Muscle of back (tissue), 11 donors: ENCODE data around the gene ZNF778. TPM values are rescaled to one million over a fixed set of nuclear protein-coding genes. Genes with fewer than 3 reads are reported as not detected.
"Not testable (repeated sequence)": the region's sequence is repeated elsewhere in the genome, so short reads cannot be mapped to it uniquely, and the experiment has no call there.

Experiments used
- DNase-seq, 3 donors: peaks; one replicate each; pipeline versions ENCODE4 v3.0.0 to v3.0.0-alpha.2; 2013
- polyA plus RNA-seq, 10 donors: library from polyadenylated mRNA; unstranded; fragments of 120-200 nt; gene quantifications; one replicate each; pipeline ENCODE4 v1.2.1, GENCODE V29; 2013; ENCODE audit not compliant: insufficient read length in 10 of 10

Gene ZNF778
- polyA plus RNA-seq, 10 donors, result 4.4 to 7.2 (median 5.7) TPM

GRCh38 chr16:89179656-89180315, 37.7 kb upstream of the ZNF778 start:
- no peak for DNase-seq

- no peak for DNase-seq
Observed at GRCh38 chr16:89183463-89183862, 34.0 kb upstream of the ZNF778 start.

- no peak for DNase-seq
Observed at GRCh38 chr16:89183975-89184676, 33.4 kb upstream of the ZNF778 start.

GRCh38 chr16:89184677-89184932, 32.9 kb upstream of the ZNF778 start:
- no peak for DNase-seq

- peak in 1 of 3 donors; percentile 52 for DNase-seq
Observed at GRCh38 chr16:89184933-89185794, 32.3 kb upstream of the ZNF778 start.

GRCh38 chr16:89185887-89186592, 31.5 kb upstream of the ZNF778 start:
- not testable (repeated sequence) for DNase-seq

- not testable (repeated sequence) for DNase-seq
Observed at GRCh38 chr16:89186593-89187031, 30.9 kb upstream of the ZNF778 start.

- peak in 1 of 3 donors; percentile 59 for DNase-seq
Observed at GRCh38 chr16:89187032-89187769, 30.3 kb upstream of the ZNF778 start.

GRCh38 chr16:89187770-89188392, 29.6 kb upstream of the ZNF778 start:
- DNase-seq, result no peak

- not testable (repeated sequence) for DNase-seq
Observed at GRCh38 chr16:89188471-89189357, 28.8 kb upstream of the ZNF778 start.

GRCh38 chr16:89189358-89190025, 28.0 kb upstream of the ZNF778 start:
- no peak for DNase-seq

GRCh38 chr16:89190150-89190958, 27.1 kb upstream of the ZNF778 start:
- no peak for DNase-seq

GRCh38 chr16:89191033-89191900, 26.2 kb upstream of the ZNF778 start:
- DNase-seq, result no peak

GRCh38 chr16:89191901-89192185, 25.7 kb upstream of the ZNF778 start:
- DNase-seq, result no peak

- DNase-seq, result peak; percentile 61 to 77 (median 70)
Observed at GRCh38 chr16:89192186-89192955, 25.1 kb upstream of the ZNF778 start.

GRCh38 chr16:89192956-89193575, 24.4 kb upstream of the ZNF778 start:
- peak in 1 of 3 donors; percentile 56 for DNase-seq
